ENCODE measurements around the gene C1orf116.

DNA sequence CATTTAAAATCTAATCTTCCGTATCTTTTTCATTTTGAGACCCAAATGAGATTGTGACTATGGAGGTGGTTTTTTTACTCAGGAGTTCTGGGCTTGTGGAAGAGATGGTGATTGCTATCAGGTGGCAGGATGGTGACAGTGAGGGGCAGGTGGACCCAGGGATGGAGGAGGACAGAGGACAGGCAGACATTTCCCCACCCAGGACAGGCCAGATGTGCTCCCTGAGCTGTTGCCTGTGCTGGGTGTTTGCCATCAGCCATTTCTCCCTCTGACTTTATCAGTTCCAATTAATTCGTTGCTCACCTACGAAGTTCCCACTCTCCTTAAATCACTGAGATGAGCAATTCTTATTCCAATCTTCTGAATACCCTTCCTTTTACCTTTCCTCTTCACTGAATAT lies 26.5 kb downstream of the C1orf116 start:
- TF ChIP-seq FOXP1 (CRISPR knock-in tag; IDR thresholded peaks at IDR 0.05; ENCODE audit: borderline replicate concordance) (no peak), RELA (CRISPR knock-in tag; IDR thresholded peaks at IDR 0.05; ENCODE audit: borderline replicate concordance) (no peak), ELF4 (CRISPR knock-in tag; IDR thresholded peaks at IDR 0.05; ENCODE audit: low read depth) (no peak), SMAD4 (CRISPR knock-in tag; IDR thresholded peaks at IDR 0.05) (no peak), SP1 (CRISPR knock-in tag; conservative IDR thresholded peaks at IDR 0.05) (no peak)
- TF ChIP-seq, protein P1, sequence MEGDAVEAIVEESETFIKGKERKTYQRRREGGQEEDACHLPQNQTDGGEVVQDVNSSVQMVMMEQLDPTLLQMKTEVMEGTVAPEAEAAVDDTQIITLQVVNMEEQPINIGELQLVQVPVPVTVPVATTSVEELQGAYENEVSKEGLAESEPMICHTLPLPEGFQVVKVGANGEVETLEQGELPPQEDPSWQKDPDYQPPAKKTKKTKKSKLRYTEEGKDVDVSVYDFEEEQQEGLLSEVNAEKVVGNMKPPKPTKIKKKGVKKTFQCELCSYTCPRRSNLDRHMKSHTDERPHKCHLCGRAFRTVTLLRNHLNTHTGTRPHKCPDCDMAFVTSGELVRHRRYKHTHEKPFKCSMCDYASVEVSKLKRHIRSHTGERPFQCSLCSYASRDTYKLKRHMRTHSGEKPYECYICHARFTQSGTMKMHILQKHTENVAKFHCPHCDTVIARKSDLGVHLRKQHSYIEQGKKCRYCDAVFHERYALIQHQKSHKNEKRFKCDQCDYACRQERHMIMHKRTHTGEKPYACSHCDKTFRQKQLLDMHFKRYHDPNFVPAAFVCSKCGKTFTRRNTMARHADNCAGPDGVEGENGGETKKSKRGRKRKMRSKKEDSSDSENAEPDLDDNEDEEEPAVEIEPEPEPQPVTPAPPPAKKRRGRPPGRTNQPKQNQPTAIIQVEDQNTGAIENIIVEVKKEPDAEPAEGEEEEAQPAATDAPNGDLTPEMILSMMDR (IDR thresholded peaks at IDR 0.05): no peak
- TF ChIP-seq, protein P2, sequence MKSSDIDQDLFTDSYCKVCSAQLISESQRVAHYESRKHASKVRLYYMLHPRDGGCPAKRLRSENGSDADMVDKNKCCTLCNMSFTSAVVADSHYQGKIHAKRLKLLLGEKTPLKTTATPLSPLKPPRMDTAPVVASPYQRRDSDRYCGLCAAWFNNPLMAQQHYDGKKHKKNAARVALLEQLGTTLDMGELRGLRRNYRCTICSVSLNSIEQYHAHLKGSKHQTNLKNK (CRISPR knock-in tag; IDR thresholded peaks at IDR 0.05): no peak
